Fibroblast of lung (primary cell): ENCODE results near the gene LRRC8E. TPM values are rescaled to one million over a fixed set of nuclear protein-coding genes. Genes with fewer than 3 reads are reported as not detected.

ENCODE experiments used
- DNase-seq, 2 donors: peaks; one replicate each; pipeline versions ENCODE4 v3.0.0 to v3.0.0-alpha.2; 2010; ENCODE audit warnings: low read depth in 2 of 2
- H2AFZ ChIP-seq: 2 replicates; pipeline ENCODE4 v1.5.1; 2012; ENCODE audit warnings: low read length, control low read depth, inconsistent platforms
- H3K27ac ChIP-seq: 2 replicates; pipeline ENCODE4 v1.5.1; 2011; ENCODE audit warnings: low read length, control low read depth; ENCODE audit not compliant: insufficient read depth
- H3K27me3 ChIP-seq: 2 replicates; pipeline ENCODE4 v1.5.1; 2011; ENCODE audit warnings: mild to moderate bottlenecking, low read length; ENCODE audit not compliant: control insufficient read depth, insufficient read depth
- H3K36me3 ChIP-seq: 2 replicates; pipeline ENCODE4 v1.5.1; 2011; ENCODE audit warnings: low read length; ENCODE audit not compliant: control insufficient read depth, insufficient read depth
- H3K4me1 ChIP-seq: 2 replicates; pipeline ENCODE4 v1.5.1; 2011; ENCODE audit warnings: low read length; ENCODE audit not compliant: control insufficient read depth, insufficient read depth; ENCODE audit errors: extremely low read depth
- H3K4me2 ChIP-seq: 2 replicates; pipeline ENCODE4 v1.5.1; 2011; ENCODE audit warnings: low read length, control low read depth; ENCODE audit not compliant: insufficient read depth; ENCODE audit errors: extremely low read depth
- H3K4me3 ChIP-seq, 4 experiments: fragments of 200-600 bp in 1 of 4; sonication (generic) in 1 of 4; replicated peaks in 1 of 4; 2 replicates each; pipeline ENCODE4 v1.5.1; 2011 to 2016; ENCODE audit warnings: low read length in 4 of 4, low read depth in 3 of 4, mild to moderate bottlenecking in 3 of 4, control low read depth in 2 of 4, inconsistent platforms in 1 of 4, mixed read lengths in 1 of 4; ENCODE audit not compliant: insufficient read depth in 1 of 4; ENCODE audit errors: control extremely low read depth in 1 of 4
- H3K79me2 ChIP-seq: 2 replicates; pipeline ENCODE4 v1.5.1; 2012; ENCODE audit warnings: mild to moderate bottlenecking, low read length, inconsistent platforms; ENCODE audit not compliant: control insufficient read depth, insufficient read depth
- H3K9ac ChIP-seq: 2 replicates; pipeline ENCODE4 v1.5.1; 2011; ENCODE audit warnings: mild to moderate bottlenecking, low read length, control low read depth; ENCODE audit not compliant: insufficient read depth
- H3K9me3 ChIP-seq: 2 replicates; pipeline ENCODE4 v1.5.1; 2012; ENCODE audit warnings: low read depth, low read length; ENCODE audit not compliant: control insufficient read depth, insufficient read depth
- H4K20me1 ChIP-seq: 2 replicates; pipeline ENCODE4 v1.5.1; 2011; ENCODE audit warnings: low read length; ENCODE audit not compliant: control insufficient read depth, insufficient read depth; ENCODE audit errors: extremely low read depth
- EZH2 ChIP-seq: IDR thresholded peaks from 2 replicates; pipeline ENCODE4 v1.5.1; 2012; ENCODE audit warnings: low read length, control low read depth, mild to moderate bottlenecking; ENCODE audit errors: missing control alignments
- polyA plus RNA-seq, 2 donors: library from polyadenylated mRNA; depleted of rRNA in 1 of 2; stranded (reverse) in 1 of 2; unstranded in 1 of 2; fragments of >200 nt; gene quantifications; 2 replicates each; pipeline ENCODE4 v1.2.1, GENCODE V29; 2011 to 2012; ENCODE audit warnings: missing spikeins in 1 of 2
- total RNA-seq: library from RNA; depleted of rRNA; stranded (reverse); fragments of >200 nt; gene quantifications from 2 replicates; pipeline ENCODE4 v1.2.1, GENCODE V29; 2014
- TF ChIP-seq, protein P1 (sequence below), 2 donors: IDR thresholded peaks in 1 of 2; conservative IDR thresholded peaks in 1 of 2; 1 replicate in 1 of 2; 2 replicates in 1 of 2; pipeline ENCODE4 v1.5.1; 2011 to 2012; ENCODE audit warnings: low read length in 2 of 2, control low read depth in 1 of 2, inconsistent platforms in 1 of 2, low read depth in 1 of 2, mild to moderate bottlenecking in 1 of 2

LRRC8E gene
- total and polyA plus RNA-seq, 2 donors (not counting 1 experiment from before 2014, with no cell fraction given), result 3.0 to 3.7 TPM

DNA sequence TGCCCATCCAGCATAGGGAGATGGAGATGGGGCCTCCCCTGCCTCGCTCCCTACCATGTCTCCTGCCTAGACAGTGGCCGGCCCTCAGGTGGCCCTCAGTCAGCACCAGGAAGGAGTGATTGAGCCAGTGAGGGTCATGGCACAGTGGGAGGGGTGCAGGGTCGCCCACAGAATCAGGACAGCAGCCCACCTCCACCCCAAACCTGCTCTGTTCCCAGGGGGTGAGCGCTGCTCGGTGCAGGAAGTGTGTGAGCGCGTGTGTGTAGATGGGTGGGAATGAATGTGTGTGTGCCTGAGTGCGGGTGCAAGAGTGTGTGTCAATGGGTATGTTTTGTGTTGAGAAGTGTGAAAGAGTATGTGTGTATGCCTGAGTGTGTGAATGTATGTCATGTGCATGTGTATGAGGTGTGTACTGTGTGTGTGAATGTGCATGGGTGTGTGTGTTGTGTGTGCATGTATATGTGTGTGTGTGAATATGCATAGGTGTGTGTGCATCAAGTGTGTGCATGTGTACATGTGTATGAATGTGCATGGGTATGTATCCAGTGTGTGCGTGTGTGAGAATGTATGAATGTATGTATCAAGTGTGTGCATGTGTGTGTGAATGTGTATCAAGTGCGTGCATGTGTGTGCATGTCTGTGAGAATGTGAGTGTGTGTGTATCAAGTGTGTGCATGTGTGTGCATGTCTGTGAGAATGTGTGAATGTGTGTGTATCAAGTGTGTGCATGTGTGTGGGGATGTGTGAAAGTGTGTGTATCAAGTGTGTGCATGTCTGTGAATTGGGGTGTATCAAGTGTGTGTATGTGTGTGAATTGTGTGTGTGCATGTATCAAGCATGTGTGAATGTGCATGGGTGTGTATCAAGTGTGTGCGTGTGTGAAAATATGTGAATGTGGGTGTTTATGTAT lies 46.3 kb upstream of the LRRC8E start:
- H3K36me3 ChIP-seq, result no peaks in the 10 kb centered on the region
- no peak overlapping the region for H2AFZ ChIP-seq
- H3K27me3 ChIP-seq, result no peaks in the 10 kb centered on the region
- H3K27ac ChIP-seq, result no peak overlapping the region
- H3K9me3 ChIP-seq, result no peaks in the 10 kb centered on the region
- no peak for DNase-seq
- TF ChIP-seq EZH2, result no peak
- TF ChIP-seq, protein P1, sequence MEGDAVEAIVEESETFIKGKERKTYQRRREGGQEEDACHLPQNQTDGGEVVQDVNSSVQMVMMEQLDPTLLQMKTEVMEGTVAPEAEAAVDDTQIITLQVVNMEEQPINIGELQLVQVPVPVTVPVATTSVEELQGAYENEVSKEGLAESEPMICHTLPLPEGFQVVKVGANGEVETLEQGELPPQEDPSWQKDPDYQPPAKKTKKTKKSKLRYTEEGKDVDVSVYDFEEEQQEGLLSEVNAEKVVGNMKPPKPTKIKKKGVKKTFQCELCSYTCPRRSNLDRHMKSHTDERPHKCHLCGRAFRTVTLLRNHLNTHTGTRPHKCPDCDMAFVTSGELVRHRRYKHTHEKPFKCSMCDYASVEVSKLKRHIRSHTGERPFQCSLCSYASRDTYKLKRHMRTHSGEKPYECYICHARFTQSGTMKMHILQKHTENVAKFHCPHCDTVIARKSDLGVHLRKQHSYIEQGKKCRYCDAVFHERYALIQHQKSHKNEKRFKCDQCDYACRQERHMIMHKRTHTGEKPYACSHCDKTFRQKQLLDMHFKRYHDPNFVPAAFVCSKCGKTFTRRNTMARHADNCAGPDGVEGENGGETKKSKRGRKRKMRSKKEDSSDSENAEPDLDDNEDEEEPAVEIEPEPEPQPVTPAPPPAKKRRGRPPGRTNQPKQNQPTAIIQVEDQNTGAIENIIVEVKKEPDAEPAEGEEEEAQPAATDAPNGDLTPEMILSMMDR (conservative IDR thresholded peaks at IDR 0.05 in 1 of 2, IDR thresholded peaks at IDR 0.05 in 1 of 2; ENCODE audit: low read depth in 1 of 2, low read length in 2 of 2), result no peak
- no peak overlapping the region for H3K9ac ChIP-seq
- no peak overlapping the region for H3K4me3 ChIP-seq
- no peaks in the 10 kb centered on the region for H3K4me1 ChIP-seq
- H4K20me1 ChIP-seq, result no peaks in the 10 kb centered on the region
- H3K79me2 ChIP-seq, result no peaks in the 10 kb centered on the region
- no peak overlapping the region for H3K4me2 ChIP-seq

DNA sequence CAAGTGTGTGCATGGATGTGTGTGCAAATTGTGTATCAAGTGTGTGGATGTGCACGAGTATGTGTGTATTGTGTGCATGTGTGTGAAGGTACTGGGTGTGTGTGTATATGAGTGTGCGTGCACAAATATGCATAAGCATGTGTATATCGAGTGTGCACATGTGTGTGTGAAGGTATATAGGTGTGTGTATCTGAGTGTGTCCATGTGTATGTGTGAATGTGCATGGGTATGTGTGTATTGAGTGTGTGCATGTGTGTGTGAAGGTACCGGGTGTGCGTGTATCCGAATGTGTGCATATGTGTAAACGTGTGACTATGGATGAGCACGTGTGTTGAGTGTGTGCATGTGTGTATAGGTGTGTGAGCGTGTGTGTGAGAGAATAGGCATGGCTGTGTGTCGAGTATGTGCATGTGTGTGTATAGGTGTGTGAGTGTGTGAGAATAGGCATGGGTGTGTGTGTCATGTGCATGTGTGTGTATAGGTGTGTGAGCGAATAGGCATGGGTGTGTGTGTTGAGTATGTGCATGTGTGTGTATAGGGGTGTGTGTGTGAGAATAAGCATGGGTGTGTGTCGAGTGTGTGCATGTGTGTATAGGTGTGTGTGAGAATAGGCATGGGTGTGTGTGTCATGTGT lies 45.5 kb upstream of the LRRC8E start:
- Histone ChIP-seq H3K27me3 (no peaks in the 10 kb centered on the region), H2AFZ (no peak overlapping the region), H3K27ac (no peak overlapping the region), H3K79me2 (no peaks in the 10 kb centered on the region), H3K9ac (no peak overlapping the region), H3K9me3 (no peaks in the 10 kb centered on the region), H3K4me2 (no peak overlapping the region), H3K36me3 (no peaks in the 10 kb centered on the region), H4K20me1 (no peaks in the 10 kb centered on the region), H3K4me1 (no peaks in the 10 kb centered on the region), H3K4me3 (no peak overlapping the region)
- DNase-seq, result no peak
- no peak for TF ChIP-seq EZH2
- TF ChIP-seq, protein P1 (conservative IDR thresholded peaks at IDR 0.05 in 1 of 2, IDR thresholded peaks at IDR 0.05 in 1 of 2; ENCODE audit: low read depth in 1 of 2, low read length in 2 of 2), result no peak

DNA sequence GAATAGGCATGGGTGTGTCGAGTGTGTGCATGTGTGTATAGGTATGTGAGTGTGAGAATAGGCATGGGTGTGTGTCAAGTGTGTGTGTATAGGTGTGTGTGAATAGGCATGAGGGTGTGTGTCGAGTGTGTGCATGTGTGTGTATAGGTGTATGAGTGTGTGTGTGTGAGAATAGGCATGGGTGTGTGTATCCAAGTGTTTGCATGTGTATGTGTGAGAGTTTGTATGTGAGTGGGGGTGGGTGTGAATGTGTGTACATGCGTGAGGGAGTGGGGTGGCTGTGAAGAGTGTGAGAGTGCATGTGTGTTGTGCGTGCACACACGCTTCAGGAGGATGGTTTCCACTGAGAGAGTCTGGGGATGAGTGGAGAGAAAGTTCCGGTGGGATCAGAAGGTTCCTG lies 44.8 kb upstream of the LRRC8E start:
- DNase-seq, result no peak
- Histone ChIP-seq H3K9me3 (no peaks in the 10 kb centered on the region), H3K36me3 (no peaks in the 10 kb centered on the region), H3K9ac (no peak overlapping the region), H2AFZ (no peak overlapping the region), H3K4me2 (no peak overlapping the region), H3K27me3 (no peaks in the 10 kb centered on the region), H3K79me2 (no peaks in the 10 kb centered on the region), H3K27ac (no peak overlapping the region), H4K20me1 (no peaks in the 10 kb centered on the region), H3K4me1 (no peaks in the 10 kb centered on the region), H3K4me3 (no peak overlapping the region)
- TF ChIP-seq EZH2, result no peak
- TF ChIP-seq, protein P1 (conservative IDR thresholded peaks at IDR 0.05 in 1 of 2, IDR thresholded peaks at IDR 0.05 in 1 of 2; ENCODE audit: low read depth in 1 of 2, low read length in 2 of 2), result no peak
